ENCODE data around the gene HOXD8.
A peak's percentile ranks its signal among the peaks of the same experiment; 100 is the strongest.

HOXD8 gene

GRCh38 chr2:176174824-176175708 is 45.6 kb downstream of the HOXD8 start:
- DNase-seq (ENCODE audit: low spot score), result peak; percentile 87

GRCh38 chr2:176175709-176176607 is 46.5 kb downstream of the HOXD8 start:
- peak; percentile 45 for DNase-seq (ENCODE audit: low spot score)

- no peak for DNase-seq (ENCODE audit: low spot score)
These were observed 48.1 kb downstream of the HOXD8 start for GRCh38 chr2:176177580-176178037.

- DNase-seq (ENCODE audit: low spot score), result no peak
These were observed 48.7 kb downstream of the HOXD8 start for GRCh38 chr2:176178038-176178756.

- no peak for DNase-seq (ENCODE audit: low spot score)
These were observed 49.3 kb downstream of the HOXD8 start for GRCh38 chr2:176178757-176179295.

GRCh38 chr2:176181551-176181950 is 52.0 kb downstream of the HOXD8 start:
- DNase-seq (ENCODE audit: low spot score), result no peak
